WERI-Rb-1 (cell line): ENCODE data around the gene RFT1.

ENCODE experiments used
- DNase-seq: peaks from one replicate; pipeline ENCODE4 v3.0.0-alpha.2; 2020
- H3K27ac ChIP-seq: fragments of 250-450 bp; sonication (Bioruptor Pico); 2 replicates; pipeline ENCODE4 v1.5.1; 2020; ENCODE audit warnings: mild to moderate bottlenecking, moderate library complexity
- H3K27me3 ChIP-seq: fragments of 250-450 bp; sonication (Bioruptor Pico); 2 replicates; pipeline ENCODE4 v1.5.1; 2021; ENCODE audit warnings: mild to moderate bottlenecking, low read depth, moderate library complexity; ENCODE audit not compliant: insufficient read depth, severe bottlenecking
- H3K36me3 ChIP-seq: fragments of 250-450 bp; sonication (Bioruptor Pico); 2 replicates; pipeline ENCODE4 v1.5.1; 2020; ENCODE audit warnings: mild to moderate bottlenecking, moderate library complexity
- H3K4me3 ChIP-seq: 2 replicates; pipeline ENCODE4 v1.5.1; 2011; ENCODE audit warnings: low read depth, mild to moderate bottlenecking, control low read depth, low read length
- H3K9me3 ChIP-seq: fragments of 250-450 bp; sonication (Bioruptor Pico); 2 replicates; pipeline ENCODE4 v1.5.1; 2021; ENCODE audit warnings: mild to moderate bottlenecking, moderate library complexity; ENCODE audit not compliant: severe bottlenecking
- TF ChIP-seq, protein P1 (sequence below): IDR thresholded peaks from 2 replicates; pipeline ENCODE4 v1.5.1; 2011; ENCODE audit warnings: low read depth, mild to moderate bottlenecking, control low read depth, inconsistent platforms, low read length

RFT1 gene

DNA sequence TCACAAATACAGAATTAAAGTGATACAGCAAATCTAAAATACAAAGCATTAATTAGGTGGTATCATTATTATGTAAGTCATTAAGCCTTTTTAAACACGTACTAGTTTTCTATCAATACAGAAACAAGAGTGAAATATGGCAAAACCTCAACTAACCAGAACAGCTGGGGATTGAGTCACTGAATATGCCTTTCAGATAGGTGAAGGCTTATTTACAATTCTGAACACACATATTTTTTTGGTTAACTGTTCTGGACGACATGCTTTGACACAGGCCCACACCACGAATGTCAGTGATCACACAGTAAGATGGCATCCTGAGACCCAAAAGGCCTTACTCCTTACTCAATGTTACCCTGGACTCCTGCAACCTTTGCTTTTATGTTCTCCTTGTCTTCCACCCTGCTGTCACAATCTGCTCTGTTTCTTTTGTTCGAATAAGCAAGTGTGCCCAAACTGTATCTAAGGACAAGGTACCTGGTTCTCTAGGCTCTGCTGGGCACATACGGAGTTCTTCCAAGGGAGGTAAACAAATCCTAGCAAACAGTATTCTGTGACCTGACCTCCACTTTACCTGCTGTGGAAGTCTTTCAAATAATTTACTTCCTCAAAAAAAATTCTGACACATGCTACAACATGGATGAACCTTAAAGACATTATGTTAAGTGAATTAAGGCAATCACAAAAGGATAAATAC lies 91.4 kb downstream of the RFT1 start:
- DNase-seq: no peak
- Histone ChIP-seq H3K27ac (no peak overlapping the region), H3K4me3 (no peak overlapping the region), H3K27me3 (no peaks in the 10 kb centered on the region), H3K36me3 (no peaks in the 10 kb centered on the region), H3K9me3 (no peaks in the 10 kb centered on the region)
- TF ChIP-seq, protein P1, sequence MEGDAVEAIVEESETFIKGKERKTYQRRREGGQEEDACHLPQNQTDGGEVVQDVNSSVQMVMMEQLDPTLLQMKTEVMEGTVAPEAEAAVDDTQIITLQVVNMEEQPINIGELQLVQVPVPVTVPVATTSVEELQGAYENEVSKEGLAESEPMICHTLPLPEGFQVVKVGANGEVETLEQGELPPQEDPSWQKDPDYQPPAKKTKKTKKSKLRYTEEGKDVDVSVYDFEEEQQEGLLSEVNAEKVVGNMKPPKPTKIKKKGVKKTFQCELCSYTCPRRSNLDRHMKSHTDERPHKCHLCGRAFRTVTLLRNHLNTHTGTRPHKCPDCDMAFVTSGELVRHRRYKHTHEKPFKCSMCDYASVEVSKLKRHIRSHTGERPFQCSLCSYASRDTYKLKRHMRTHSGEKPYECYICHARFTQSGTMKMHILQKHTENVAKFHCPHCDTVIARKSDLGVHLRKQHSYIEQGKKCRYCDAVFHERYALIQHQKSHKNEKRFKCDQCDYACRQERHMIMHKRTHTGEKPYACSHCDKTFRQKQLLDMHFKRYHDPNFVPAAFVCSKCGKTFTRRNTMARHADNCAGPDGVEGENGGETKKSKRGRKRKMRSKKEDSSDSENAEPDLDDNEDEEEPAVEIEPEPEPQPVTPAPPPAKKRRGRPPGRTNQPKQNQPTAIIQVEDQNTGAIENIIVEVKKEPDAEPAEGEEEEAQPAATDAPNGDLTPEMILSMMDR: no peak
